Panc1 (cell line): ENCODE results near the gene TIAM2. TPM values are rescaled to one million over a fixed set of nuclear protein-coding genes. Genes with fewer than 3 reads are reported as not detected.

Source experiments
- ATAC-seq: fragments of 200-7000 bp; cut with Tn5 transposase; 2 replicates; pipeline ENCODE4 v1.9.1; 2020; ENCODE audit warnings: mild to moderate bottlenecking, moderate library complexity
- BruUV-seq: library from RNA; stranded (reverse); fragments of 400-500 nt; replicated peaks from 2 replicates; lab custom pipeline; 2021; lab: Mats Ljungman, UMichigan
- CTCF ChIA-PET: fragments of 300-600 bp; sonication (Branson Sonifier 250); formaldehyde crosslinking; loops from one replicate; lab custom pipeline; 2022; ENCODE audit warnings: antibody characterized with exemption; lab: Charles Lee
- POLR2A ChIA-PET: fragments of 300-600 bp; sonication (Branson Sonifier 250); formaldehyde crosslinking; loops from one replicate; lab custom pipeline; 2022; ENCODE audit warnings: antibody characterized with exemption; lab: Charles Lee
- DNase-seq: peaks from one replicate; pipeline ENCODE4 v3.0.0-alpha.2; 2010; ENCODE audit warnings: low read depth, low spot score
- H3K27ac ChIP-seq: 2 replicates; pipeline ENCODE4 v1.5.1; 2011; ENCODE audit warnings: mild to moderate bottlenecking, low read length, inconsistent platforms
- H3K27me3 ChIP-seq: fragments of 200-500 bp; sonication (Bioruptor generic); 2 replicates; pipeline ENCODE4 v1.6.0; 2014; ENCODE audit warnings: low read length, inconsistent platforms; ENCODE audit not compliant: control insufficient read depth, insufficient read depth
- H3K36me3 ChIP-seq: fragments of 200-500 bp; sonication (Bioruptor generic); 2 replicates; pipeline ENCODE4 v1.5.1; 2014; ENCODE audit warnings: inconsistent platforms, mild to moderate bottlenecking, low read length, moderate library complexity; ENCODE audit not compliant: control insufficient read depth, insufficient read depth
- H3K4me1 ChIP-seq: 2 replicates; pipeline ENCODE4 v1.5.1; 2011; ENCODE audit warnings: inconsistent platforms, mild to moderate bottlenecking, low read length, moderate library complexity; ENCODE audit not compliant: control insufficient read depth, insufficient read depth
- H3K4me3 ChIP-seq, 2 experiments: 2 replicates each; pipeline ENCODE4 v1.5.1; 2011 to 2012; ENCODE audit warnings: low read depth in 2 of 2, low read length in 2 of 2, mild to moderate bottlenecking in 2 of 2, inconsistent platforms in 1 of 2, moderate library complexity in 1 of 2
- H3K9me3 ChIP-seq: fragments of 200-500 bp; sonication (Bioruptor generic); 2 replicates; pipeline ENCODE4 v1.5.1; 2014; ENCODE audit warnings: low read depth, mild to moderate bottlenecking, inconsistent platforms, low read length, moderate library complexity; ENCODE audit not compliant: control insufficient read depth, insufficient read depth
- POLR2AphosphoS5 ChIP-seq: IDR thresholded peaks from 2 replicates; pipeline ENCODE4 v1.6.1; 2012; ENCODE audit warnings: mild to moderate bottlenecking, low read depth, low read length, moderate library complexity
- SIN3A ChIP-seq: IDR thresholded peaks from 2 replicates; pipeline ENCODE4 v1.6.1; 2012; ENCODE audit warnings: low read depth, mild to moderate bottlenecking, low read length, moderate library complexity, borderline replicate concordance; ENCODE audit not compliant: insufficient read depth
- TCF7L2 ChIP-seq: IDR thresholded peaks from 2 replicates; pipeline ENCODE4 v1.6.1; 2011; ENCODE audit warnings: mild to moderate bottlenecking, low read depth, low read length, inconsistent platforms
- in situ Hi-C: cut with HindIII; loops from 2 replicates; pipeline ENCODE4 v1.10.0; 2016; ENCODE audit warnings: low sequenced_read_pairs, low pct_unique_long_range_greater_than_20kb
- intact Hi-C: fragments of 100-400 bp; cut with micrococcal nuclease; formaldehyde crosslinking; loops from one replicate; pipeline ENCODE4 v1.10.0; 2022; ENCODE audit not compliant: unreplicated experiment
- total RNA-seq: library from RNA; stranded (reverse); gene quantifications from one replicate; pipeline ENCODE4 v1.2.1, GENCODE V29; 2021; ENCODE audit not compliant: unreplicated experiment
- TF ChIP-seq, protein P1 (sequence below): fragments of 450-650 bp; IDR thresholded peaks from 2 replicates; pipeline ENCODE4 v1.5.1; 2017; ENCODE audit warnings: mild to moderate bottlenecking
- TF ChIP-seq, protein P2 (sequence below), 2 experiments: IDR thresholded peaks; 2 replicates each; pipeline ENCODE4 v1.6.1; 2011 to 2012; ENCODE audit warnings: low read depth in 2 of 2, control low read depth in 1 of 2, low read length in 1 of 2, mild to moderate bottlenecking in 1 of 2, moderate library complexity in 1 of 2; ENCODE audit not compliant: insufficient read depth in 1 of 2

The TIAM2 gene
- total RNA-seq, 1 experiment from 2014 or later: 14.9 TPM

DNA sequence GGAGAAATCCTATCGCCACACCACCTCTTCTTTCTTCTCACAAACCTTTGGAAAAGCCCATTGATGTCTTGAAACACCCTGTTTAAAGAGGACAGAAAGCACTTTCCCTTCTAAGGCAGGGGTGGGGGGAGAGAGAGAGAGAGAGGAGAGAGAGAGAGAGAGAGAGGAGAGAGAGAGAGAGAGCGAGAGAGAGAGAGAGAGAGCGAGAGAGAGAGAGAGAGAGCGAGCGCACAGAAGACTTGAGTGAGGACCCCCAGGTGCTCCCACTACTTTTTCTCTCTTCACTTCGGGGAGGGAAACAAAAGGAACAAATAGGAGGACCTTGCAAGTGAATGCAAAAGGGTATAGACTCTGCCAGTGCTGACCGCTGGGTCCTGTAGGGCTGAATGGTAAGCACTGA lies 52.4 kb downstream of the TIAM2 start:
- Histone ChIP-seq H3K27ac (no peak overlapping the region), H3K4me3 (no peak overlapping the region), H3K36me3 (no peaks in the 10 kb centered on the region), H3K27me3 (no peaks in the 10 kb centered on the region), H3K4me1 (no peaks in the 10 kb centered on the region), H3K9me3 (no peaks in the 10 kb centered on the region)
- BruUV-seq: no TSS peak
- ChIA-PET CTCF (no interaction called here), POLR2A (no interaction called here)
- ATAC-seq: no peak
- intact Hi-C loops: no loop called here
- TF ChIP-seq SIN3A (no peak), TCF7L2 (no peak), POLR2AphosphoS5 (no peak)
- TF ChIP-seq, protein P1, sequence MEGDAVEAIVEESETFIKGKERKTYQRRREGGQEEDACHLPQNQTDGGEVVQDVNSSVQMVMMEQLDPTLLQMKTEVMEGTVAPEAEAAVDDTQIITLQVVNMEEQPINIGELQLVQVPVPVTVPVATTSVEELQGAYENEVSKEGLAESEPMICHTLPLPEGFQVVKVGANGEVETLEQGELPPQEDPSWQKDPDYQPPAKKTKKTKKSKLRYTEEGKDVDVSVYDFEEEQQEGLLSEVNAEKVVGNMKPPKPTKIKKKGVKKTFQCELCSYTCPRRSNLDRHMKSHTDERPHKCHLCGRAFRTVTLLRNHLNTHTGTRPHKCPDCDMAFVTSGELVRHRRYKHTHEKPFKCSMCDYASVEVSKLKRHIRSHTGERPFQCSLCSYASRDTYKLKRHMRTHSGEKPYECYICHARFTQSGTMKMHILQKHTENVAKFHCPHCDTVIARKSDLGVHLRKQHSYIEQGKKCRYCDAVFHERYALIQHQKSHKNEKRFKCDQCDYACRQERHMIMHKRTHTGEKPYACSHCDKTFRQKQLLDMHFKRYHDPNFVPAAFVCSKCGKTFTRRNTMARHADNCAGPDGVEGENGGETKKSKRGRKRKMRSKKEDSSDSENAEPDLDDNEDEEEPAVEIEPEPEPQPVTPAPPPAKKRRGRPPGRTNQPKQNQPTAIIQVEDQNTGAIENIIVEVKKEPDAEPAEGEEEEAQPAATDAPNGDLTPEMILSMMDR: no peak
- TF ChIP-seq, protein P2, sequence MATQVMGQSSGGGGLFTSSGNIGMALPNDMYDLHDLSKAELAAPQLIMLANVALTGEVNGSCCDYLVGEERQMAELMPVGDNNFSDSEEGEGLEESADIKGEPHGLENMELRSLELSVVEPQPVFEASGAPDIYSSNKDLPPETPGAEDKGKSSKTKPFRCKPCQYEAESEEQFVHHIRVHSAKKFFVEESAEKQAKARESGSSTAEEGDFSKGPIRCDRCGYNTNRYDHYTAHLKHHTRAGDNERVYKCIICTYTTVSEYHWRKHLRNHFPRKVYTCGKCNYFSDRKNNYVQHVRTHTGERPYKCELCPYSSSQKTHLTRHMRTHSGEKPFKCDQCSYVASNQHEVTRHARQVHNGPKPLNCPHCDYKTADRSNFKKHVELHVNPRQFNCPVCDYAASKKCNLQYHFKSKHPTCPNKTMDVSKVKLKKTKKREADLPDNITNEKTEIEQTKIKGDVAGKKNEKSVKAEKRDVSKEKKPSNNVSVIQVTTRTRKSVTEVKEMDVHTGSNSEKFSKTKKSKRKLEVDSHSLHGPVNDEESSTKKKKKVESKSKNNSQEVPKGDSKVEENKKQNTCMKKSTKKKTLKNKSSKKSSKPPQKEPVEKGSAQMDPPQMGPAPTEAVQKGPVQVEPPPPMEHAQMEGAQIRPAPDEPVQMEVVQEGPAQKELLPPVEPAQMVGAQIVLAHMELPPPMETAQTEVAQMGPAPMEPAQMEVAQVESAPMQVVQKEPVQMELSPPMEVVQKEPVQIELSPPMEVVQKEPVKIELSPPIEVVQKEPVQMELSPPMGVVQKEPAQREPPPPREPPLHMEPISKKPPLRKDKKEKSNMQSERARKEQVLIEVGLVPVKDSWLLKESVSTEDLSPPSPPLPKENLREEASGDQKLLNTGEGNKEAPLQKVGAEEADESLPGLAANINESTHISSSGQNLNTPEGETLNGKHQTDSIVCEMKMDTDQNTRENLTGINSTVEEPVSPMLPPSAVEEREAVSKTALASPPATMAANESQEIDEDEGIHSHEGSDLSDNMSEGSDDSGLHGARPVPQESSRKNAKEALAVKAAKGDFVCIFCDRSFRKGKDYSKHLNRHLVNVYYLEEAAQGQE (IDR thresholded peaks at IDR 0.05; ENCODE audit: insufficient read depth in 1 of 2, low read depth in 2 of 2, low read length in 1 of 2): no peak
- DNase-seq: no peak
- in situ Hi-C loops: no loop called here

DNA sequence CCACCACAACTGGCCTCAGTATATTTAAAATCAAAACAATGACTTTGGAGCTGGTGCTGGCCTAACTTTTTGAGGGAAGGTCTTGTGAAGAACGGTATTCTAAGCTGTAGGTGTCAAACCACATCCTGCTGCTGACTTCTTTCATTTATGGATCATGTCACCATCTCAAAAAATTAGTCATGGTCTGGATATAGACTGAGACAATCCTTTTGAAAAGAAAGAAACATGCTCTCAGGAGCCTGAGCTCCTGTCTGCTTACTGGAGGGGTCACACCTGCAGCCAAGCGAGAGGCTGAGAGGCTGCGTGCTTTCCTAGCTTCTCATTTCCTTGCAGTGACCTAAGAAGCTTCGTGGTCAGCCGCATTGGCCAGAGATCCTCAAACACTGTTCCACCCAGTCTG lies 55.2 kb downstream of the TIAM2 start:
- intact Hi-C loops (no loop called here), in situ Hi-C loops (no loop called here)
- no peak for TF ChIP-seq SIN3A
- DNase-seq (no peak), ATAC-seq (no peak)
- Histone ChIP-seq H3K27ac (no peak overlapping the region), H3K4me3 (no peak overlapping the region), H3K9me3 (no peaks in the 10 kb centered on the region), H3K4me1 (0 out of 2 replicates have a peak, but pooled peaks cover 7% of the 10 kb centered on the region), H3K36me3 (no peaks in the 10 kb centered on the region), H3K27me3 (no peaks in the 10 kb centered on the region)
- BruUV-seq: no TSS peak
- POLR2A ChIA-PET: no interaction called here
- CTCF ChIA-PET: no interaction called here

DNA sequence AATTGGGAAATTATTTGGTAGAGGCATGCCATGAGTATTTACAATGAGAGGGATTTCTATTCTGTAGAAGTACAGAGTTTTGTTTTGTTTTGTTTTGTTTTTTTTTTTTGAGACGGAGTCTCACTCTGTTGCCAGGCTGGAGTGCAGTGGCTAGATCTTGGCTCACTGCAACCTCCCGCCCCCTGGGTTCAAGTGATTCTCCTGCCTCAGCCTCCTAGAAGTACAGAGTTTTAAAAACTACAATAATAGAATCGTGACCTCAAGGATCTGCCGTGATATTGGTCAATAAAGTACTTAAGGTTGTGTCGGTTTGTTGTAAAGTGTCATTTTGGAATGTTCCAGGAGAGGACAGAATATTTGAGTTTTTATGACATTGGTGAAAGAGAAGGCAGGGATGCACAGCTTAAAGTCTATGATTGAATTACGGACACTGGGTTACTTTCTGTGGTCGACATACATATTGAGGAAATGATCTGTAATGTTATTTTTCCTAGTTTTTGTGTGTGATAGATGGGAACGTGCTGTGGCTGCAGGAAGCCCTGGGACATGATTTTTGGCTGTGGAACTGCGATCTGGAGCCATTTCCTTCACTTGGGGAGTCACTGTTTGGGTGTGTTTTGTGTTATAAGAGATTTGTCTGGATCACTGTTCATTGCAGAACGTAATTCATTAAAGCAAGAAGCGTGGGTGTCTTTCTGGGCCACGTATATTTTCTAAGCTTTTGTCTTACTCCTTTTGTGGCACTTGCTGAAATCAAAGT lies 59.6 kb downstream of the TIAM2 start:
- BruUV-seq: TSS peak; percentile 42
- Histone ChIP-seq H3K36me3 (no peaks in the 10 kb centered on the region), H3K27ac (no peak overlapping the region), H3K27me3 (no peaks in the 10 kb centered on the region), H3K4me1 (0 out of 2 replicates have a peak, but pooled peaks cover 7% of the 10 kb centered on the region), H3K4me3 (no peak overlapping the region), H3K9me3 (no peaks in the 10 kb centered on the region)
- in situ Hi-C loops (no loop called here), intact Hi-C loops (no loop called here)
- DNase-seq (no peak), ATAC-seq (no peak)
- TF ChIP-seq POLR2AphosphoS5: no peak
- no peak for TF ChIP-seq SIN3A
- TF ChIP-seq, protein P2 (IDR thresholded peaks at IDR 0.05; ENCODE audit: insufficient read depth in 1 of 2, low read depth in 2 of 2, low read length in 1 of 2): no peak
- TF ChIP-seq, protein P1: no peak
- no peak for TF ChIP-seq TCF7L2
- ChIA-PET POLR2A (no interaction called here), CTCF (no interaction called here)
